Astrocyte (in vitro differentiated cells and primary cell): Measurements from ENCODE around the gene BCL7A. TPM values are rescaled to one million over a fixed set of nuclear protein-coding genes. Genes with fewer than 3 reads are reported as not detected.
"Not testable (repeated sequence)": the region's sequence is repeated elsewhere in the genome, so short reads cannot be mapped to it uniquely, and the experiment has no call there.

Source experiments
- DNase-seq: peaks from one replicate; pipeline ENCODE4 v3.0.0-alpha.2; 2010; ENCODE audit warnings: low read depth
- FAIRE-seq: peaks from 2 replicates; lab custom pipeline; 2011; peaks lifted over from hg19 to GRCh38; lab: Jason Lieb, UNC
- H2AFZ ChIP-seq: 2 replicates; pipeline ENCODE4 v1.6.0; 2012; ENCODE audit warnings: low read depth, low read length, inconsistent platforms
- H3K27ac ChIP-seq: 2 replicates; pipeline ENCODE4 v1.5.1; 2011; ENCODE audit warnings: low read depth, low read length, inconsistent platforms
- H3K27me3 ChIP-seq: 2 replicates; pipeline ENCODE4 v1.6.0; 2011; ENCODE audit warnings: low read length, inconsistent platforms; ENCODE audit not compliant: insufficient read depth
- H3K36me3 ChIP-seq: 2 replicates; pipeline ENCODE4 v1.5.1; 2011; ENCODE audit warnings: low read length, inconsistent platforms; ENCODE audit not compliant: insufficient read depth
- H3K4me1 ChIP-seq: 2 replicates; pipeline ENCODE4 v1.5.1; 2011; ENCODE audit warnings: low read length, inconsistent platforms; ENCODE audit not compliant: insufficient read depth
- H3K4me2 ChIP-seq: 2 replicates; pipeline ENCODE4 v1.6.0; 2012; ENCODE audit warnings: low read length, inconsistent platforms
- H3K4me3 ChIP-seq: 2 replicates; pipeline ENCODE4 v1.5.1; 2011; ENCODE audit warnings: low read depth, mild to moderate bottlenecking, low read length, inconsistent platforms; ENCODE audit not compliant: insufficient read depth
- H3K79me2 ChIP-seq: 2 replicates; pipeline ENCODE4 v1.6.0; 2012; ENCODE audit warnings: mild to moderate bottlenecking, low read length, inconsistent platforms; ENCODE audit not compliant: insufficient read depth
- H3K9ac ChIP-seq: 2 replicates; pipeline ENCODE4 v1.6.0; 2012; ENCODE audit warnings: mild to moderate bottlenecking, low read length, inconsistent platforms
- H3K9me3 ChIP-seq: 2 replicates; pipeline ENCODE4 v1.5.1; 2012; ENCODE audit warnings: low read depth, mild to moderate bottlenecking, low read length, inconsistent platforms; ENCODE audit not compliant: insufficient read depth
- H4K20me1 ChIP-seq: 2 replicates; pipeline ENCODE4 v1.6.0; 2012; ENCODE audit warnings: low read length, inconsistent platforms; ENCODE audit not compliant: insufficient read depth
- H3K27ac Mint-ChIP-seq: one replicate; pipeline ENCODE4 v1.8.0; 2021; ENCODE audit warnings: mild to moderate bottlenecking, mixed read lengths; ENCODE audit not compliant: unreplicated experiment
- H3K27me3 Mint-ChIP-seq: one replicate; pipeline ENCODE4 v1.8.0; 2021; ENCODE audit warnings: low read depth, mixed read lengths; ENCODE audit not compliant: unreplicated experiment
- H3K36me3 Mint-ChIP-seq: one replicate; pipeline ENCODE4 v1.8.0; 2021; ENCODE audit warnings: low read depth, mixed read lengths; ENCODE audit not compliant: unreplicated experiment
- H3K4me1 Mint-ChIP-seq: one replicate; pipeline ENCODE4 v1.8.0; 2021; ENCODE audit warnings: low read depth, mixed read lengths; ENCODE audit not compliant: unreplicated experiment
- H3K4me3 Mint-ChIP-seq: one replicate; pipeline ENCODE4 v1.8.0; 2021; ENCODE audit warnings: mild to moderate bottlenecking, moderate library complexity, mixed read lengths; ENCODE audit not compliant: unreplicated experiment
- H3K9me3 Mint-ChIP-seq: one replicate; pipeline ENCODE4 v1.8.0; 2021; ENCODE audit warnings: mild to moderate bottlenecking, mixed read lengths; ENCODE audit not compliant: unreplicated experiment
- CTCF ChIP-seq: IDR thresholded peaks from 2 replicates; pipeline ENCODE4 v1.5.1; 2011; ENCODE audit warnings: low read depth, mild to moderate bottlenecking, inconsistent platforms, low read length, moderate library complexity; ENCODE audit not compliant: insufficient read depth
- EZH2 ChIP-seq: IDR thresholded peaks from 2 replicates; pipeline ENCODE4 v1.6.1; 2012; ENCODE audit warnings: mild to moderate bottlenecking, low read length, inconsistent platforms; ENCODE audit not compliant: insufficient read depth
- total RNA-seq: library from RNA; stranded (reverse); gene quantifications from 2 replicates; pipeline ENCODE4 v1.2.1, GENCODE V29; 2021

Gene BCL7A
- total RNA-seq, 1 donor from 2014 or later, result 9.6 TPM

- H3K27me3 Mint-ChIP-seq, result no peaks in the 10 kb centered on the region
- Histone ChIP-seq H3K9me3 (no peaks in the 10 kb centered on the region), H4K20me1 (no peaks in the 10 kb centered on the region), H3K27ac (no peak overlapping the region), H3K4me3 (no peak overlapping the region), H3K9ac (no peak overlapping the region), H3K36me3 (no peaks in the 10 kb centered on the region), H3K79me2 (no peaks in the 10 kb centered on the region), H3K4me2 (no peak overlapping the region), H3K4me1 (no peaks in the 10 kb centered on the region), H2AFZ (no peak overlapping the region), H3K27me3 (no peaks in the 10 kb centered on the region)
- peaks cover 9% of the 10 kb centered on the region for H3K4me1 Mint-ChIP-seq
- no peak overlapping the region for H3K27ac Mint-ChIP-seq
- no peaks in the 10 kb centered on the region for H3K9me3 Mint-ChIP-seq
- no peak for DNase-seq
- peak overlapping the region; percentile 36 for H3K4me3 Mint-ChIP-seq
- no peak for FAIRE-seq
- peaks cover 20% of the 10 kb centered on the region for H3K36me3 Mint-ChIP-seq
- no peak for TF ChIP-seq EZH2
- no peak for TF ChIP-seq CTCF
These were observed 33.3 kb downstream of the BCL7A start for GRCh38 chr12:122054842-122055520.

- not testable (repeated sequence) for H3K4me3 ChIP-seq, H3K9ac ChIP-seq, H3K9me3 ChIP-seq, H3K4me1 ChIP-seq, FAIRE-seq, H3K27ac Mint-ChIP-seq, H3K79me2 ChIP-seq, H2AFZ ChIP-seq, H3K27ac ChIP-seq, DNase-seq, H3K9me3 Mint-ChIP-seq, H3K4me1 Mint-ChIP-seq, H3K27me3 Mint-ChIP-seq, H3K27me3 ChIP-seq, H3K36me3 ChIP-seq, H3K4me3 Mint-ChIP-seq, H4K20me1 ChIP-seq, H3K4me2 ChIP-seq
- H3K36me3 Mint-ChIP-seq, result peaks cover 25% of the 10 kb centered on the region
These were observed 34.7 kb downstream of the BCL7A start for GRCh38 chr12:122056406-122056805.

GRCh38 chr12:122057007-122057735 is 35.5 kb downstream of the BCL7A start:
- H3K9ac ChIP-seq, result no peak overlapping the region
- Mint-ChIP-seq H3K27me3 (no peaks in the 10 kb centered on the region), H3K36me3 (peaks cover 26% of the 10 kb centered on the region), H3K4me3 (no peak overlapping the region), H3K4me1 (peaks cover 9% of the 10 kb centered on the region), H3K27ac (peak overlapping the region; percentile 87), H3K9me3 (no peaks in the 10 kb centered on the region)
- H3K27ac ChIP-seq, result no peak overlapping the region
- no peak for TF ChIP-seq CTCF
- no peak for TF ChIP-seq EZH2
- DNase-seq, result no peak
- H3K4me1 ChIP-seq, result no peaks in the 10 kb centered on the region
- H2AFZ ChIP-seq, result no peak overlapping the region
- H3K27me3 ChIP-seq, result no peaks in the 10 kb centered on the region
- H3K79me2 ChIP-seq, result no peaks in the 10 kb centered on the region
- no peak overlapping the region for H3K4me2 ChIP-seq
- no peaks in the 10 kb centered on the region for H4K20me1 ChIP-seq
- no peaks in the 10 kb centered on the region for H3K36me3 ChIP-seq
- no peak overlapping the region for H3K4me3 ChIP-seq
- no peak for FAIRE-seq
- no peaks in the 10 kb centered on the region for H3K9me3 ChIP-seq
